Fibroblast of lung (primary cell): ENCODE measurements around the gene TMEM203. TPM values are rescaled to one million over a fixed set of nuclear protein-coding genes. Genes with fewer than 3 reads are reported as not detected.
A peak's percentile ranks its signal among the peaks of the same experiment; 100 is the strongest.

Source experiments
- DNase-seq, 2 donors: peaks; one replicate each; pipeline versions ENCODE4 v3.0.0 to v3.0.0-alpha.2; 2010; ENCODE audit warnings: low read depth in 2 of 2
- H2AFZ ChIP-seq: 2 replicates; pipeline ENCODE4 v1.5.1; 2012; ENCODE audit warnings: low read length, control low read depth, inconsistent platforms
- H3K27ac ChIP-seq: 2 replicates; pipeline ENCODE4 v1.5.1; 2011; ENCODE audit warnings: low read length, control low read depth; ENCODE audit not compliant: insufficient read depth
- H3K27me3 ChIP-seq: 2 replicates; pipeline ENCODE4 v1.5.1; 2011; ENCODE audit warnings: mild to moderate bottlenecking, low read length; ENCODE audit not compliant: control insufficient read depth, insufficient read depth
- H3K36me3 ChIP-seq: 2 replicates; pipeline ENCODE4 v1.5.1; 2011; ENCODE audit warnings: low read length; ENCODE audit not compliant: control insufficient read depth, insufficient read depth
- H3K4me1 ChIP-seq: 2 replicates; pipeline ENCODE4 v1.5.1; 2011; ENCODE audit warnings: low read length; ENCODE audit not compliant: control insufficient read depth, insufficient read depth; ENCODE audit errors: extremely low read depth
- H3K4me2 ChIP-seq: 2 replicates; pipeline ENCODE4 v1.5.1; 2011; ENCODE audit warnings: low read length, control low read depth; ENCODE audit not compliant: insufficient read depth; ENCODE audit errors: extremely low read depth
- H3K4me3 ChIP-seq, 4 experiments: fragments of 200-600 bp in 1 of 4; sonication (generic) in 1 of 4; replicated peaks in 1 of 4; 2 replicates each; pipeline ENCODE4 v1.5.1; 2011 to 2016; ENCODE audit warnings: low read length in 4 of 4, low read depth in 3 of 4, mild to moderate bottlenecking in 3 of 4, control low read depth in 2 of 4, inconsistent platforms in 1 of 4, mixed read lengths in 1 of 4; ENCODE audit not compliant: insufficient read depth in 1 of 4; ENCODE audit errors: control extremely low read depth in 1 of 4
- H3K79me2 ChIP-seq: 2 replicates; pipeline ENCODE4 v1.5.1; 2012; ENCODE audit warnings: mild to moderate bottlenecking, low read length, inconsistent platforms; ENCODE audit not compliant: control insufficient read depth, insufficient read depth
- H3K9ac ChIP-seq: 2 replicates; pipeline ENCODE4 v1.5.1; 2011; ENCODE audit warnings: mild to moderate bottlenecking, low read length, control low read depth; ENCODE audit not compliant: insufficient read depth
- H3K9me3 ChIP-seq: 2 replicates; pipeline ENCODE4 v1.5.1; 2012; ENCODE audit warnings: low read depth, low read length; ENCODE audit not compliant: control insufficient read depth, insufficient read depth
- H4K20me1 ChIP-seq: 2 replicates; pipeline ENCODE4 v1.5.1; 2011; ENCODE audit warnings: low read length; ENCODE audit not compliant: control insufficient read depth, insufficient read depth; ENCODE audit errors: extremely low read depth
- EZH2 ChIP-seq: IDR thresholded peaks from 2 replicates; pipeline ENCODE4 v1.5.1; 2012; ENCODE audit warnings: low read length, control low read depth, mild to moderate bottlenecking; ENCODE audit errors: missing control alignments
- polyA plus RNA-seq, 2 donors: library from polyadenylated mRNA; depleted of rRNA in 1 of 2; stranded (reverse) in 1 of 2; unstranded in 1 of 2; fragments of >200 nt; gene quantifications; 2 replicates each; pipeline ENCODE4 v1.2.1, GENCODE V29; 2011 to 2012; ENCODE audit warnings: missing spikeins in 1 of 2
- total RNA-seq: library from RNA; depleted of rRNA; stranded (reverse); fragments of >200 nt; gene quantifications from 2 replicates; pipeline ENCODE4 v1.2.1, GENCODE V29; 2014
- TF ChIP-seq, protein P1 (sequence below), 2 donors: IDR thresholded peaks in 1 of 2; conservative IDR thresholded peaks in 1 of 2; 1 replicate in 1 of 2; 2 replicates in 1 of 2; pipeline ENCODE4 v1.5.1; 2011 to 2012; ENCODE audit warnings: low read length in 2 of 2, control low read depth in 1 of 2, inconsistent platforms in 1 of 2, low read depth in 1 of 2, mild to moderate bottlenecking in 1 of 2

The TMEM203 gene
- total and polyA plus RNA-seq, 2 donors (not counting 1 experiment from before 2014, with no cell fraction given) = 36.3 to 38.6 TPM

GRCh38 chr9:137236936-137237421 lies 31.5 kb upstream of the TMEM203 start:
- peaks cover 2% of the 10 kb centered on the region for H3K4me1 ChIP-seq
- no peak overlapping the region for H2AFZ ChIP-seq
- no peak overlapping the region for H3K4me3 ChIP-seq

DNA sequence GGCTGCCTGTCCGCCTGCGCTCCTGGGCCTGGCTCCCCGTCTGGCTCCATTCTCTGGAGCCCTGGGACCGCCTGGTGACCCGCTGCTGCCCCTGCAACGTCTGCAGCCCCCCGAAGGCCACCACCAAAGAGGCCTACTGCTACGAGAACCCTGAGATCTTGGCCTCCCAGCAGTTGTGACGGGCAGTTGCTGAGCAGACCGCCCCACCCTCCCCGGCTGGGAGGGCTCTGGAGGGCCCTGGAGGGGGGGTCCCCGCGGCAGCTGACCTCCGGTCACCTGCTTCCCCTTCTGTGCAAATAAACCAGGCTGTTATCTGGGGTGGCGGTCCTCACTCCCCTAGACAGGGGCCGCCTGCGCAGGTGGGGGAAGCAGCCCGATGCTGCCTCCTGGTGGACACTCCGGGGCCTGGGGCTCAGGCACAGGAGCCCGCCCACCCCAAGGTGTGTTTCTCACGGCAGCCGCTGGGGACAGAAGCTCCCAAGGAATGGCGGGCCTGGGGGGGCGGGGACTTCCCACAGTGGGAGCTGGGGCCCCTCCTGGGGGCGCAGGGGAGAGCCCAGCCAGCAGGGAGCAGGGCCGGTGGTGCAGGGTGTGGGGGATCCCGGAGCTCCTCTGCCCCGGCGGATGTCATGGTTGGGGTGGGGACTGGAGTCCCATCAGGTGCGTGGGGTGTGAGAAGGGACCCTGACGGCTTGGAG lies 30.9 kb upstream of the TMEM203 start:
- Histone ChIP-seq H3K9ac (no peak overlapping the region), H3K79me2 (peaks cover 13% of the 10 kb centered on the region), H3K4me2 (no peak overlapping the region), H3K9me3 (no peaks in the 10 kb centered on the region), H3K27ac (no peak overlapping the region), H2AFZ (no peak overlapping the region), H3K27me3 (no peaks in the 10 kb centered on the region), H3K4me1 (peaks cover 2% of the 10 kb centered on the region), H4K20me1 (no peaks in the 10 kb centered on the region), H3K4me3 (peak overlapping the region in 1 of 4 experiments; percentile 7), H3K36me3 (no peaks in the 10 kb centered on the region)
- TF ChIP-seq EZH2 = no peak
- TF ChIP-seq, protein P1, sequence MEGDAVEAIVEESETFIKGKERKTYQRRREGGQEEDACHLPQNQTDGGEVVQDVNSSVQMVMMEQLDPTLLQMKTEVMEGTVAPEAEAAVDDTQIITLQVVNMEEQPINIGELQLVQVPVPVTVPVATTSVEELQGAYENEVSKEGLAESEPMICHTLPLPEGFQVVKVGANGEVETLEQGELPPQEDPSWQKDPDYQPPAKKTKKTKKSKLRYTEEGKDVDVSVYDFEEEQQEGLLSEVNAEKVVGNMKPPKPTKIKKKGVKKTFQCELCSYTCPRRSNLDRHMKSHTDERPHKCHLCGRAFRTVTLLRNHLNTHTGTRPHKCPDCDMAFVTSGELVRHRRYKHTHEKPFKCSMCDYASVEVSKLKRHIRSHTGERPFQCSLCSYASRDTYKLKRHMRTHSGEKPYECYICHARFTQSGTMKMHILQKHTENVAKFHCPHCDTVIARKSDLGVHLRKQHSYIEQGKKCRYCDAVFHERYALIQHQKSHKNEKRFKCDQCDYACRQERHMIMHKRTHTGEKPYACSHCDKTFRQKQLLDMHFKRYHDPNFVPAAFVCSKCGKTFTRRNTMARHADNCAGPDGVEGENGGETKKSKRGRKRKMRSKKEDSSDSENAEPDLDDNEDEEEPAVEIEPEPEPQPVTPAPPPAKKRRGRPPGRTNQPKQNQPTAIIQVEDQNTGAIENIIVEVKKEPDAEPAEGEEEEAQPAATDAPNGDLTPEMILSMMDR (conservative IDR thresholded peaks at IDR 0.05 in 1 of 2, IDR thresholded peaks at IDR 0.05 in 1 of 2; ENCODE audit: low read depth in 1 of 2, low read length in 2 of 2) = peak; percentile 79 to 81
- DNase-seq = peak; percentile 60 to 62

More at GRCh38 chr9:137236936-137237421, 31.5 kb upstream of the TMEM203 start:
- DNase-seq = no peak
- H4K20me1 ChIP-seq = no peaks in the 10 kb centered on the region
- H3K36me3 ChIP-seq = peaks cover 3% of the 10 kb centered on the region
- no peak overlapping the region for H3K9ac ChIP-seq
- peaks cover 18% of the 10 kb centered on the region for H3K79me2 ChIP-seq
- no peaks in the 10 kb centered on the region for H3K9me3 ChIP-seq
- no peaks in the 10 kb centered on the region for H3K27me3 ChIP-seq
- no peak overlapping the region for H3K27ac ChIP-seq
- no peak overlapping the region for H3K4me2 ChIP-seq
- TF ChIP-seq, protein P1 (conservative IDR thresholded peaks at IDR 0.05 in 1 of 2, IDR thresholded peaks at IDR 0.05 in 1 of 2; ENCODE audit: low read depth in 1 of 2, low read length in 2 of 2) = no peak
- no peak for TF ChIP-seq EZH2

DNA sequence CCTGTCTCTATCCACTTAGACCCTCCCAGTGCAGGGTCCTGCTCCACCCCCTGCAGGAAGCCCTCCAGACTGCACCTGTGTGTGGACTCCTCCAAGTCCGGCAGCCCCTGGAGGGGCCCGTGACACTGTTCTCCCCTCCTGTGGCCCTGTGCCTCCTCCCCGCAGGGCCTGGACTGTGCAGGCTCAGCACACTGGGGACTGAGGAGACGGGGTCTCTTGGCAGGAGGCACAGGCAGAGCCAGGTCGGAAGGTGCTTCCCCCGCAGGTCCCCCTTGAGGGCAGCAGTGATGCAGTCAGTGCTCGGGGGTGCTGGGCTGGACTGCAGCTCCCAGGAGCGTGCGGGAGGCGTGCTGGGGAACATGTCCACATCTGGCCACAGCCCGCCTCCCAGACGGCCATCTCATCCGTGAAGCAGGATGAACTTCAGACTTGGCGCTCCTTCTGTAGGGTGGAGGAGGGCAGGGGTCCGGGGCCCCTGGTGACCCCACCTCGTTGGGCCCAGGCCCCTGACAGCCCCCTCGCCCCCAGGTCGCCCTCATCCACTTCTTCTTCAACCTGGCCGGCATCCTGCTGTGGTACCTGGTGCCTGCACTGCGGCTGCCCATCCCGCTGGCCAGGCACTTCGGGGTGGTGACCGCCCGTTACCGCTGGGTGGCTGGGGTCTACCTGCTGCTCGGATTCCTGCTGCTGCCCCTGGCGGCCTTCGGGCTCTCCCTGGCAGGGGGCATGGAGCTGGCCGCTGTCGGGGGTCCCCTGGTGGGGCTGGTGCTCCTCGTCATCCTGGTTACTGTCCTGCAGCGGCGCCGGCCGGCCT lies 30.2 kb upstream of the TMEM203 start:
- H3K9ac ChIP-seq = no peak overlapping the region
- TF ChIP-seq, protein P1 (conservative IDR thresholded peaks at IDR 0.05 in 1 of 2, IDR thresholded peaks at IDR 0.05 in 1 of 2; ENCODE audit: low read depth in 1 of 2, low read length in 2 of 2) = no peak
- TF ChIP-seq EZH2 = no peak
- no peak overlapping the region for H2AFZ ChIP-seq
- no peaks in the 10 kb centered on the region for H3K27me3 ChIP-seq
- H3K4me1 ChIP-seq = peaks cover 2% of the 10 kb centered on the region
- no peak overlapping the region for H3K27ac ChIP-seq
- H3K9me3 ChIP-seq = no peaks in the 10 kb centered on the region
- no peaks in the 10 kb centered on the region for H4K20me1 ChIP-seq
- no peak overlapping the region for H3K4me2 ChIP-seq
- DNase-seq = no peak
- peaks cover 13% of the 10 kb centered on the region for H3K79me2 ChIP-seq
- H3K36me3 ChIP-seq = no peaks in the 10 kb centered on the region
- no peak overlapping the region for H3K4me3 ChIP-seq
